Measurements from ENCODE around the gene PATZ1.

Gene PATZ1

DNA sequence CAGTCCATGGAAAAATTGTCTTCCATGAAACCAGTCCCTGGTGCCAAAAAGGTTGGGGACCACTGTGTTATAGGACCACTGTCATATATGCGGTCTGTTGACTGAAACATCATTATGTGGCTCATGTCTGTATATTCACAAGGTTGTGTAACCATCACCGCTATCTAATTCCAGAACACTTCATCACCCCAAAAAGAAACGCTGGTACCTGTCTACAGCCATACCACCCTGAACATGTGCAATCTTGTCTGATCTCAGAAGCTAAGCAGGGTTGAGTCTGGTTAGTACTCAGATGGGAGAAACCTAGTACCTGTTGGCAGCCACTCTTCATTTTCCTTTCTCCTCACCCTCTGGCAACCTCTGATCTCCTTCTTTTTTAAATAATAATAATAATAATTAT lies 41.0 kb downstream of the PATZ1 start:
- no peak for DNase-seq

DNA sequence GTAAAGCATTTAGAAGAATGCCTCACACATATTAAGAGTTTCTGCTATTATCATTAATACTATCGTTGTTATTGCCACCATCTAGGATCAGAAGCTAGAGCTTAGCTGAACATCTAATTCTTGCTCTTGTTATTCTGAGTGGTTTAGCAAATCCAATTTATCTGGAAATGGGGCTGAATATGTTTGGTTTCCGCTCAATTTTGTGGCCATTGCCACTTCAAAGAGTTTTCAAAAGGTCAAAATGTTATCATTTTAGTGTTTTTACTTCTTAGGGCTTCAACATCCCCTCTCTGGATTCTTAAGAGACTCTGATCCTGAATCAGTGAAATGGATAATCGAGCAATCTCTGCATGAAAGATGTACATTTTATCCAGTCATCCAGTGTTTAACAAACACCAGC lies 43.6 kb downstream of the PATZ1 start:
- DNase-seq, result no peak

DNA sequence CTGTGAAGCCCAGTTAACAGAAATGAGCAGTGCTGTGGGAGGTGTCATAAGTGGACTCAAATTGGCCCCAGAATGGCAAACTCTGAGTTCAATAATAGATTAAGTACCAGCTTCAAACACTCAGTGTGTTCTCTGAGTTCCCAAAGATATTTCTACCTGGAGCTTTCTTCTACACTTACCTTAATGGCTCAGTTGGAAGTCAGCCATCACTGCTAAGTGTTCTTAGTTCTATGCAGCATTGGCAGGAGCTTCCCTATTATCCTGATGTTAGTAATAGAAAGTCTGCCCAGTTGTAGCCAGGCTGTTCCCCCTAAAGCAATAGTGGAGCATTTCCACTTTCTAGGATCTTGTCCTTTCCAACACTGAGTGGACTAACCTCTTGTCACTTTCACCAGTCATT lies 44.1 kb downstream of the PATZ1 start:
- DNase-seq, result no peak

DNA sequence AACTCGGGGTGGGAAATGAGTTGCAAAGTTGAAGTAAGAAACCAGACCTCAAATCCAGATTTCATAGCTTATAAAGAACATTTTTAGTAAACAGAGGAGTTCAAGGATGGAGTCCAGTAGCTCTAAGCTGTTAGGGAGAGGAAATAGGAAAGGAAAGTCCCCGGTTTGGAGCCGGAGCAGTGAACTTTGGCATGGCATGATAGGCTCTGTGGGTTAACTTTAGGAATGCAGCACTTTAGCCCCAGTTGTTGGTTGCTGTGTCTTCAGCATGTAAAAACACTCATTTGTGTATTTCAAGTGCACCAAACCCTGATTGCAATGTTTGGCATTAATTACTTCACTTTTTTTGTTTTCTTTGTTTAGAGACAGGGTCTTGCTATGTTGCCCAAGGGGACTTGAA lies 45.2 kb downstream of the PATZ1 start:
- no peak for DNase-seq

DNA sequence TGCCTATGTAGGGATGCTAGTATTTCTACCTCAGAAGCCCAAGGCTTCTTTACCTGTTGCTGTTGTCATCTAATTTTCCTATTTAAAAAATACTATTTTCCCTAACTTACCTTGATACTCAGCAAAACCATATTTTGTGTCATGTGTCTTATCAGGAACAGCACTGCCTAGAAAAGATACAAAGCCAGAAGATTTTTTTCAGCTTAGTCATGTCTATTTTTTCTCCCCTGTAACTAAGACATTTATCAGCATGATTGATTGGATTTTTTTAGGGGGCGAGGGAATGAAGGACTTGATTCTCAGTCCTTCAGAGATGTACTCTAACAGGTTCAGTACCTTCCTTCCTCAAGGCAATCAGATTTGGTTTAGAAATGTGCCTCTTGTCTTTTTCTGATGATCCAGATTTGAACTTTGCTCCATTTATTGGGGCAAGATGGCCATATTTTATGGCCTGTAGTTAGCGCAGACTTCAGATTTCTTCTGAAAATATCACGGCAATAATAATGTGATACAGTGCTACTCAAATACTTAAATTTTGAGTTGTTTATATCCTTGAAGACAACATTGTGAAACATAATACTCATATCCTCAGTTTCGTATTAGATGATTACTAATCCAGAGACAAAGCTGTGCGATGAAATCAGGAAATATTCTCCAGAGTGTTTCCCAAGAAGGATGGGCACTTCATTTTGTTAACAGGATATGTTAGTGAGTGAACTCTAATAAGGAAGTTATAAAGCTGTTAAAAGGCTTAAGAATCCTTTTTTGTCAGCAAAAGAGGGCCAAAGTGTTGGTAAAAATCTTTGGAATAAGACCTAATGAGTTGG lies 50.1 kb downstream of the PATZ1 start:
- no peak for DNase-seq

DNA sequence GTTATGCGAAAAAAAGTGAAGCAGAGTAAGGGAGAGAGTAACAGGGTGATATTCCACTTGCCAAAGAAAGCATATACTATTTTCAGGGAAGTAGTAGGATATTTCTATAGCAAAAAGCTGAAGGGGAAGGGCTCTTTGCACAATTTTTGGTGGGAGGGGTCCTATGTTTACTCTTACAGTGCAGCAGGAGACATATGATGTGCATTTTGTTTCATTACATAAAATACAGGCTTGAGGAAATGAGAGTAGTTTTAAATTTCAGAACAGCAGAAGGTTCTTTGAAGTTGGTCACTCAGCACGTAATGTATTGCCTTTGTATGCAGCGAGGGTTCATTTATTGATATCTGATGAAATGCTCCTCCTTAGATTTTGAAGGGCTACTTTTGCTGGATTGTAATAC lies 50.8 kb downstream of the PATZ1 start:
- no peak for DNase-seq

DNA sequence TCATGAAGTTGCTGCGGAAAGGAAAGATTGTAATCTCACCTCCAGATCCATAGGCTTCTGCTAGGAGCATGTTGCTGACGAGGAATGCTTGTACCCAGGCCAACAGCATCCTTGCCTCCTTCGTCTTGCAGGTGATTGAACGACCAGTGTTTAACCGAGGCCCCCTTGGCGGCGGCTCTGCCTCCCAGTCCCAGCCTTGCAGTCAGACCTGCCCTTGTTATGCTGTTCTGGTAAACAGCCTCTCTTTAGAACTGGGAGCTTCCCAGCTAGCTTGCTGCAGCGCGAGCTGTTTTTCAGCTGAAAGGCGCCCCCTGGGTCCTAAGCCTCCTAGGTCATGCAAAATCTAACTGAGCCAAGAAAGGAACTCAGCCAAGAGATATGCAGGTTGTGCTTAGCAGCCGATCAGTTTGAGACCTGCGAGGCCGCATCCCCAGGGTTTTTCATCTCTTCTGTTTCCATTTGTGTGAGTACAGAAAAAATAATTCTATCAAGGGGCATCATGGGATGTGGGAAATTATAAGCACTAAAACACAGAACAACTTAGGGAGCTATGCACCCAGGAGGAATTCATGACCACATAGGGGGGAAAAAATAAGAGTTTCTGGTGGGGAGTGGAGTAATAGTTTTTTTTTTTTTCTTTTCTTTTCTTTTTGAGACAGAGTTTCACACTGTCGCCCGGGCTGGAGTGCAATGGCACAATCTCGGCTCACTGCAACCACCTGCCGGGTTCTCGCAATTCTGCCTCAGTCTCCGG lies 53.7 kb downstream of the PATZ1 start, which contains the start of gene PIK3IP1:
PIK3IP1 (minus strand) TSS at position 253 of the 754 bp plus-strand sequence; CDS start at position 109, 144 bp downstream.
- DNase-seq, result peak; percentile 73

DNA sequence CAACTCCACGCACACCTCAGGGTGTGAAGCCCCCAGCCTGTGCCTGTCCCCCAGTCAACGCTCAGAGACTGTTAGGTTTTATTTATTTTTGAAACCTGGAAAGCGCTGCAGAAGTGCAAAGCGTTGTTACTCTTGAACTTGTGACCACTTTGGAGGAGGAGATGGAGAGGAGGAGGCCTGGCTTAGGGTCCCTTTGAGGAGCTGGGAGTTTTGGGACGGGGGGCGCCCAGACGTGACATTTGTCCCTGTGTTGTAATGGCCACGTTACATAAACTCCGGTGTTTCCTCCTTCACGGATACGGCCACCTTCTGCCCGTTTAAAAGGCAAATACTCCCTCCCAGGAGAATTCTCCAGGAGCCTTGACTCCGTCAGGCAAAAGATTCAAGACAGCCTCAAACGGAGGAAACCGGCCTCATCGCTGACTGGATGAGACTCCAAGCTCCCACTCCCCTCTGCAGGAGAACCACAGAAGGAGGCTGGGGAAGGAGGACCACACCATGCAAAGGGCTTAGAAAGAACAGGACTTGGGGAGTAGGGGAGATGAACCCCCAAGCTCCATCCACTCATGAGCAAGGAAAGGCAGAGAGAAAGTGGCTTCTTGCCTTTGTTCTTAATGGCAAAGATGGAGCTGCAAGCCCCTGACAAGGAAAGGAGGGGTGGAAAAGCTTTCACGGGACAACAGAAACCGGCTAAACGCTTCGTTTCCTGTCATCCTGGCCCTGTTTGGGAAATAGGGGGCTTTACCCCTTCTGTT lies 54.5 kb downstream of the PATZ1 start:
- no peak for DNase-seq

DNA sequence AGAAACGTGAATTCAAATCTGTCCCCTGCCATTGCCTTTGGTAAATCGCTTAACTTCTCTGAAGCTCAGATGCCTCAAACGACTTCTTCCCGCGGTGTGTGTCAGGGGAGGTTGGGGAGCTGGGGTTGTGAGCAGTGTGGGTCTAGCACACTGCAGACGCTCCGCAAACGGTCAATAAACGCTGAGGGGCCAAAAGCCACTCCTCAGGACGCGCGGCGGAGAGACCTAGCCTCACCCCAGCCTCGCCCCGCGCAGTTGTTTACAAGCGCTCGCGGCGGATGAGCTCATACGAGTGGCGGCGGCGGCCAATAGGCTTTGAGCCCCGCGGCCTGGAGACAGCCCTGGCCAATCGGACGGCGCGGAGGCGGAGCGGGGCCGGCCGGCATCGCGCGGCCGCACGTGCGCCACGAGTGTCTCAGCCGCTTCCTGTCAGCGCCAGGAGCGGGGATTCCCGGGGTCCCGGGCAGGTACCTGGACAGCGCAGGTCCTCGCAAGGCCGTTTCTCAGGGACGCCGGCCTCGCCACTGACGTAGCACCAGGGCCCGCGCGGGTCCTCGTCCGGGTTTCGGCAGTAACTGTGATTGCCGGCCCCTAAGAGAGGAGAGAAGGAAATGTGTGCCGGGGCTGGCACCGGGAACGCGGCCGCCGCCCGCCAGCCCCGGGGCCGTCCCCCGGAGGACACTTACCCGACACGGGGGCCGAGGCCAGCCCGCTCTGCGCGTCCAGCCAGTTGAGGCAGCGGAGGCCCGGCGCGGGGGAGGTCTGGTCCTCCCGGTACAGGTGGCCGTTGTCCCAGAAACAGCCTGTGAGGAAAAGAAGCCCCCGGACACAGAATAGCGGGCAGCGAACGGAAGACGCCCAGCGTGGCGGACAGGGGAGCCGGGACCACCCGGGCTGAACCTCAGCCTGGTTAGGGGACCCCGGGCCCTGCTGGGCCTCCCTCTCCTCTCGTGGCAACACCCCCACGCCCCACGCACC lies 55.4 kb downstream of the PATZ1 start:
- DNase-seq, result peak; percentile 89

DNA sequence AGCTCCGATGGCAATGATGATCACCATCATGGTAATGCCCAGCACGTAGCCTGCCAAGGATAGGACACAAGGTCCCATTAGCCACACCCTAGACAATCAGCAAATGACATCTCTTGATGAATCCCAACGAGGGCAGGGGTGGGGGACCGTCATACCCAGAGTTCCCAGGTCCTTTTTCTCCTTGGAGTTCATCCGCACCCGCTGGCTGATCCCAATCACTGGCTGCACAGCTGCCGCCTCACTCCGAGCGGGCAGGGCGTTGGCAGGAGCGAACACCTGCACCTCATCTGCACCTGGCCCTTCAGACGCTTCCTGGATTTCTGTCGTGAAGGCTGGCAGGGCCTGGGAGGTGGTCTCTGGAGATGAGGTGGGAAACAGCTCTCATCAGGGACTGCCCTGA lies 56.8 kb downstream of the PATZ1 start:
- no peak for DNase-seq

DNA sequence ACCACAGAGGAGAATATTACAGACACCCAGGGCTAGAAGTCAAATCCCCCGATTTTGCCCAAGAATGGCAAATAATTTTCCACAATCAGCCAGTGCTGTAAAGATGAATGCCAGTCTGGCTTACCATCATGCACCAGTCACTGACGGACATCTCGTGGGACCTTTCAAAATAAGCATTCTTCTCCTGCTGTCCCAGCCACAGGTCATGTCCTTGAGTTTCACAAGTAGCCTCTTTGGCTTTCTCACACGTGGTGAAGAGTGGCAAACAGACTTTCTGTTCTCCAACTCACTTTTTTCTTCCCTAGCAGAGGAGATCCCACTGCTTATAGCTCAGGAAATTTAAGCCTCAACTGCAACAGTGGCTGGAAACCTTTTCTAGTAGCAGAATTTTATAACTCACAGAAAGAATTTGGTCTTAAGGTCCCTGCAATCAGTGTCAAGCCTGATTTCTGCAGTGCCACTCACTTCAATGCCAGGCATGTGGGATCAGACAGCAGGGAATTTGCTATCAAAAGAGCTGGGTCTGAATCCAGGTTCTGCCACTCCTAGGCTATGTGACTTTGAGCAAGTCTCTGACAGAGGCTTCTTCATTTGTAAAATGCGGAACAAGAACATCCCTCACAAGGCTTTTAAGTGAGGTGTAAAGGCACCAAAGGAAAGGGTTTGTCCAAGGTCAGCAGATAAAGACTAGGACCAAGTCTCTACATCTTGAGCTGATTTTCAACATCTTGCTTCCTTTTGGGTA lies 57.5 kb downstream of the PATZ1 start:
- DNase-seq, result no peak

DNA sequence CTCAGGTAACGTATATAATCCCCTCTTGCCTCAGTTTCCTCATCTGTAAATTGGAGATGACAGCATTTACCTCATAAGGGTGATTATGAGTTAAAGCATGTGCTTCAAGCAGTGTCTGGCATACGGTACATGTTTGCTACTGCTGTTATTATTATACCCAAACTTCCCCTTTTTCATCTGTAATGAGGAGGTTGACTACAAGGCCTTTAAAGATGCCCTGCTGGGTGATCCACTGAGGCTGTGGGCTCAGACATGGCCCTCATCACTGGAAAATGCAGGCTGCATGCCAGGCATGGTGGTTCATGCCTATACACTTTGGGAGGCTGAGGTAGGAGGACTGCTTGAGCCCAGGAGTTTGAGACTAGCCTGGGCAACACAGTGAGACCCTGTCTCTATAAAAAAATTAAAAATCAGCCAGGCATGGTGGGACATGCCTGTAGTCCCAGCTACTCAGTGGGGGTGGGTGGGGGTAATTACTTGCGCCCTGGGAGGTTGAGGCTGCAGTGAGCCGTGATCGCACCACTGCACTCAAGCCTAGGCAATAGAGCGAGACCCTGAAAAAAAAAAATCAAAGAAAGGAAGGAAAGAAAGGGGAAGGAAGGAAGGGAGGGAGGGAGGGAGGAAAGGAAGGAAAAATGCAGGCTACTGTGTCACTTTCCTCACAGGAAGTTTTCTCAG lies 58.2 kb downstream of the PATZ1 start:
- DNase-seq, result no peak

DNA sequence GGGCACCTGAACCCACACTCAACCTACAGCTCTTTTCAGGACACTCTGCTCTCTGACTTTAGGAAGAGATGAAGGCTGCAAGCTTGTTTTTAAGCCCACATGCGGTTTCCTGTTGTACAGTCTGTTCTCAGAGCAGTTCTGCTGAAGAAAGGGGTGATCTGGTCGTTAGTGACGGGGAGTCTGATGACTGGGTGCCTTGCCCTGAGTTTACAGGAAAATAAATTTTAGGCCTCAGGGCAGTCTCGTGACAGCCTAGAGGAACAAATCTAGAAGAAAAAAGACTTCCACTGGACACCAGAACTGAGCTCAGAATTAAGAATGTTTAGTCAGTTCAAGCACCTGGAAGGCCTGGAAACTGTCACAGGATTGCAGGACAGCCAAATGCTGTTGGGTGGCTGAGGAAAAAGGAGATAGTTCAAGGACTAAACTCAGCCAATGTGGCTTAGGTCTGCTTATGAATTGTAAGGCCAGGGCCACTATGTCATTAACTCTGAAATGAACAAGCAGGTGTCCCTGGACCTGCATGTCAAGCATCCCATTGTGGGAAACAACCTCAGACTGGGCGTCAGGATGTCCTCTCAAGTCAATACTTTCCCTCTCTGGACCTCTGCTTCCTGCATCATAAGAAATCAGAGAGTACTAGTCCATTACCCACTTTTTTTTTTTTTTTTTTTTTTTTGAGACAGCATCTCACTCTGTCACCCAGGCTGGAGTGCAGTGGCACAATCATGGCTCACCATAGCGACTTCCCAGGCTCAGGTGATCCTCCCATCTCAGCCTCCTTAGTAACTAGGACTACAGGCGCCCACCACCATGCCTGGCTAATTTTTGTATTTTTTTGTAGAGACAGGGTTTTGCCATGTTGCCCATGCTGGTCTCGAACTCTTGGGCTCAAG lies 59.5 kb downstream of the PATZ1 start:
- no peak for DNase-seq

DNA sequence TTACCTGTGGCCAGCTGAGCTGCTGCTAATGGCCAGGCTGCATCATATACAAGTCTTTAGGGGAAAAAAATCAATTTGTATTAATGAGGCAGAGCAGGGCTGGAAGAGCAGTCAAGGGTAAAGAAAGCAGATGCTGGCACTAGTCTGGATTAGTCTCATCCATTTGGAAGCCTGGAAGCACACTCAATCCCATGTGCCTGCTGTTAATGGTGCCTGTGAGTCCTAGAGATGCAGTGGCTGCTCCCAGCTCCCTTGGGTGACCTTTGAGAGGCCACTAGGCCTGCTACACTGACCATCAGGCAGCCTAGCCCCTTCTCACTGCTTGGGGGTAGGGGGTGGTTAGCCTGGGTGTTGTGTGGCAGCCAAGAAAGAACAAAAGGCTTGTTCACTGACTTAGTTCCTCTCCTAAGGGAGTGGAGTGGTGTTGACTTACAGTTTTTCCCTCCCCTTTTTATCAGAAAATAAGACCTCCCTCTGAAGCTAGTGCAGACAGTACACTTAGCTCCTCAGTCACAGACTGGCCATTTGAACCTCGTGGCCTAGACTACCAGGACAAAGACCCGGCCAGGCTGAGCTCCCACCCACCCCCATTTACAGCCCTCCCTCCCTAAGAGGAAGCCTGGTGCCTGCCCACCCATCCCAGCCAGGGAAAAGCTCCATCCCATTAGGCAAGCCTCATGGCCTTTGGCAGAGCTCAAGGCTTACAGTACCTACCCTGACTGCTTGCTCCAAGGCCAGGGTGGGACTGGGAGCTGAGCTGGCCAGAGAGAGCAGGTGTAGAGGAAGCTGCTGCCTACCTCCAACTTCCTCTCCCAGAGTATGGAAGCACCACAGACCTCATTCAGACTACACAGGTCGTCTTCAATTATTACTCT lies 61.6 kb downstream of the PATZ1 start:
- DNase-seq, result no peak

DNA sequence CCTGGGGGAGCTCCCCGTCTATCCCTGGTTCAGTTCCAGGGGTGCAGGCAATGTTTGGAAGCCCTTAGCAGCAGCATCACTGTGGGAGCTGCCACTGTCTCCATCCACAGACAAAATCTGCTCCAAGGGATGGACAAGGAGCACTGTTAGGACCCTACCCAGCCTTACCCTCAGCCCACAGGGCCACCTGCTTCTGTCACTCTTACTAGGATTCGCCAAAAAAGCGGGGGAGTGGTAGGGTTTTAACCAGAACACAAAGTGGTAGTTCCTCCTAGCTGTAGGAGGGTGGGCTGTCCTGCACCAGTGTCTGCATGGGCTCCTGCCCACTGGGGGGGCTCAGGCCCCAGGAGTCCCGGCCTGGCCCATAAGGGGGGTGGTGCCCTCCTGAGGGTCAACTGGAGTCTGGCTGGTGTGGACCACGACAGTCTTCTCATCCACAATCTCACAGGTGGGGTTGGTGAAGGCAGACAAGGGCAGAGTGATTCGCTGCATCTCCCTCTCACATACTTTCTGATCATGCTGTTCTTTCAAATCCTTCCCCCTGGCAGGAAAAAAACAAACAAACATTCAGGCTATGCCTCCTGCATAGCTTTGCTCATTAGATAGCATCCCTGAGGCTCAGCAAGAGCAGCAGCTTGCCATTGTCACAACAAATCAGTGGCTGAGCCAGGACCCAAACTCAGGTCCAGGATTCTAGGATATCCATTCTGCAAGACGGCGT lies 63.2 kb downstream of the PATZ1 start:
- no peak for DNase-seq

DNA sequence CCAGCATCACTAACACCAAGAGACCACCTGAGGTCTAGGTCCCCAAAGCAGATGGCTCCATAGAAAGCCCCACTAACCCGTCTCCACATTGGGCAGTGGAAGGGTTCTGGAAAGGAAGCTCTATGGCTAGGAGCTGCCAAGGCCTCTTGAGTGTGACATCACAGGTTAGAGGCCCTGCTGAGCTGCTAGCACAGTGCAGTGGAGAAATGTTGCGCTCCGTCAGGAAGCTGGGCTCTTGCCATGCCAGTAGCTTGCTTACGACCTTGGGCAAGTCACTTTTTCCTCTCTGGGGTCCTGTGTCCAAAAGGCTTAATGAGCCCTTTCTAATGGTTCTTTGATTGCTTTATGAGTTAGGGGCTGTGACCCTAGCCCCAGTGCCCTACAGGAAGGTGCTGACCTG lies 64.4 kb downstream of the PATZ1 start:
- no peak for DNase-seq

DNA sequence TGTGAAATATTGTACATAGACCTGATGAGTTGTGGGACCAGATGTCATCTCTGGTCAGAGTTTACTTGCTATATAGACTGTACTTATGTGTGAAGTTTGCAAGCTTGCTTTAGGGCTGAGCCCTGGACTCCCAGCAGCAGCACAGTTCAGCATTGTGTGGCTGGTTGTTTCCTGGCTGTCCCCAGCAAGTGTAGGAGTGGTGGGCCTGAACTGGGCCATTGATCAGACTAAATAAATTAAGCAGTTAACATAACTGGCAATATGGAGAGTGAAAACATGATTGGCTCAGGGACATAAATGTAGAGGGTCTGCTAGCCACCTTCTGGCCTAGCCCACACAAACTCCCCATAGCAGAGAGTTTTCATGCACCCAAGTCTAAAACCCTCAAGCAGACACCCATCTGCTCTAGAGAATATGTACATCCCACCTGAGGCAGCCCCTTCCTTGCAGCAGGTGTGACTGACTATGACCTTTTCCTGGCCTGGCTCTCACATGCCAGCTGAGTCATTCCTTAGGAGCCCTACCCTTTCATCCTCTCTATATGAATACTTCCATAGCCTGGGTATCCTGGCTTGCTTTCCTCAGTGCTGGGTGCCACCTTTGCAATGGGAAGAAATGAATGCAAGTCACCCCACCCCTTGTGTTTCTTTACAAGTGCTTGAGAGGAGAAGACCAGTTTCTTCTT lies 66.2 kb downstream of the PATZ1 start:
- DNase-seq, result no peak

DNA sequence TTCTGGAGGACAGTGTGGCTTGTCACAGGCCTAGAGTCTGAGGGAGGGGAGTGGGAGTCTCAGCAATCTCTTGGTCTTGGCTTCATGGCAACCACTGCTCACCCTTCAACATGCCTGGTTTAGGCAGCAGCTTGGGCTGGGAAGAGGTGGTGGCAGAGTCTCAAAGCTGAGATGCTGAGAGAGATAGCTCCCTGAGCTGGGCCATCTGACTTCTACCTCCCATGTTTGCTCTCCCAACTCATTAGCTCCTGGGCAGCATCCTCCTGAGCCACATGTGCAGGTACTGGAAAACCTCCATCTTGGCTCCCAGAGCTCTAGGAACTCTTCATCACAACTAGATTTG lies 66.8 kb downstream of the PATZ1 start:
- no peak for DNase-seq
